ENCODE measurements around the gene ARMC2. TPM values are rescaled to one million over a fixed set of nuclear protein-coding genes. Genes with fewer than 3 reads are reported as not detected.

The ARMC2 gene
- total and polyA plus RNA-seq, 2 of the 8 experiments (the other 6 are each of a cell fraction or from before 2014, with no cell fraction given) = 1.6 to 4.4 TPM

GRCh38 chr6:108798670-108799353 is 49.4 kb upstream of the ARMC2 start (continued):
- TF ChIP-seq, protein P1, sequence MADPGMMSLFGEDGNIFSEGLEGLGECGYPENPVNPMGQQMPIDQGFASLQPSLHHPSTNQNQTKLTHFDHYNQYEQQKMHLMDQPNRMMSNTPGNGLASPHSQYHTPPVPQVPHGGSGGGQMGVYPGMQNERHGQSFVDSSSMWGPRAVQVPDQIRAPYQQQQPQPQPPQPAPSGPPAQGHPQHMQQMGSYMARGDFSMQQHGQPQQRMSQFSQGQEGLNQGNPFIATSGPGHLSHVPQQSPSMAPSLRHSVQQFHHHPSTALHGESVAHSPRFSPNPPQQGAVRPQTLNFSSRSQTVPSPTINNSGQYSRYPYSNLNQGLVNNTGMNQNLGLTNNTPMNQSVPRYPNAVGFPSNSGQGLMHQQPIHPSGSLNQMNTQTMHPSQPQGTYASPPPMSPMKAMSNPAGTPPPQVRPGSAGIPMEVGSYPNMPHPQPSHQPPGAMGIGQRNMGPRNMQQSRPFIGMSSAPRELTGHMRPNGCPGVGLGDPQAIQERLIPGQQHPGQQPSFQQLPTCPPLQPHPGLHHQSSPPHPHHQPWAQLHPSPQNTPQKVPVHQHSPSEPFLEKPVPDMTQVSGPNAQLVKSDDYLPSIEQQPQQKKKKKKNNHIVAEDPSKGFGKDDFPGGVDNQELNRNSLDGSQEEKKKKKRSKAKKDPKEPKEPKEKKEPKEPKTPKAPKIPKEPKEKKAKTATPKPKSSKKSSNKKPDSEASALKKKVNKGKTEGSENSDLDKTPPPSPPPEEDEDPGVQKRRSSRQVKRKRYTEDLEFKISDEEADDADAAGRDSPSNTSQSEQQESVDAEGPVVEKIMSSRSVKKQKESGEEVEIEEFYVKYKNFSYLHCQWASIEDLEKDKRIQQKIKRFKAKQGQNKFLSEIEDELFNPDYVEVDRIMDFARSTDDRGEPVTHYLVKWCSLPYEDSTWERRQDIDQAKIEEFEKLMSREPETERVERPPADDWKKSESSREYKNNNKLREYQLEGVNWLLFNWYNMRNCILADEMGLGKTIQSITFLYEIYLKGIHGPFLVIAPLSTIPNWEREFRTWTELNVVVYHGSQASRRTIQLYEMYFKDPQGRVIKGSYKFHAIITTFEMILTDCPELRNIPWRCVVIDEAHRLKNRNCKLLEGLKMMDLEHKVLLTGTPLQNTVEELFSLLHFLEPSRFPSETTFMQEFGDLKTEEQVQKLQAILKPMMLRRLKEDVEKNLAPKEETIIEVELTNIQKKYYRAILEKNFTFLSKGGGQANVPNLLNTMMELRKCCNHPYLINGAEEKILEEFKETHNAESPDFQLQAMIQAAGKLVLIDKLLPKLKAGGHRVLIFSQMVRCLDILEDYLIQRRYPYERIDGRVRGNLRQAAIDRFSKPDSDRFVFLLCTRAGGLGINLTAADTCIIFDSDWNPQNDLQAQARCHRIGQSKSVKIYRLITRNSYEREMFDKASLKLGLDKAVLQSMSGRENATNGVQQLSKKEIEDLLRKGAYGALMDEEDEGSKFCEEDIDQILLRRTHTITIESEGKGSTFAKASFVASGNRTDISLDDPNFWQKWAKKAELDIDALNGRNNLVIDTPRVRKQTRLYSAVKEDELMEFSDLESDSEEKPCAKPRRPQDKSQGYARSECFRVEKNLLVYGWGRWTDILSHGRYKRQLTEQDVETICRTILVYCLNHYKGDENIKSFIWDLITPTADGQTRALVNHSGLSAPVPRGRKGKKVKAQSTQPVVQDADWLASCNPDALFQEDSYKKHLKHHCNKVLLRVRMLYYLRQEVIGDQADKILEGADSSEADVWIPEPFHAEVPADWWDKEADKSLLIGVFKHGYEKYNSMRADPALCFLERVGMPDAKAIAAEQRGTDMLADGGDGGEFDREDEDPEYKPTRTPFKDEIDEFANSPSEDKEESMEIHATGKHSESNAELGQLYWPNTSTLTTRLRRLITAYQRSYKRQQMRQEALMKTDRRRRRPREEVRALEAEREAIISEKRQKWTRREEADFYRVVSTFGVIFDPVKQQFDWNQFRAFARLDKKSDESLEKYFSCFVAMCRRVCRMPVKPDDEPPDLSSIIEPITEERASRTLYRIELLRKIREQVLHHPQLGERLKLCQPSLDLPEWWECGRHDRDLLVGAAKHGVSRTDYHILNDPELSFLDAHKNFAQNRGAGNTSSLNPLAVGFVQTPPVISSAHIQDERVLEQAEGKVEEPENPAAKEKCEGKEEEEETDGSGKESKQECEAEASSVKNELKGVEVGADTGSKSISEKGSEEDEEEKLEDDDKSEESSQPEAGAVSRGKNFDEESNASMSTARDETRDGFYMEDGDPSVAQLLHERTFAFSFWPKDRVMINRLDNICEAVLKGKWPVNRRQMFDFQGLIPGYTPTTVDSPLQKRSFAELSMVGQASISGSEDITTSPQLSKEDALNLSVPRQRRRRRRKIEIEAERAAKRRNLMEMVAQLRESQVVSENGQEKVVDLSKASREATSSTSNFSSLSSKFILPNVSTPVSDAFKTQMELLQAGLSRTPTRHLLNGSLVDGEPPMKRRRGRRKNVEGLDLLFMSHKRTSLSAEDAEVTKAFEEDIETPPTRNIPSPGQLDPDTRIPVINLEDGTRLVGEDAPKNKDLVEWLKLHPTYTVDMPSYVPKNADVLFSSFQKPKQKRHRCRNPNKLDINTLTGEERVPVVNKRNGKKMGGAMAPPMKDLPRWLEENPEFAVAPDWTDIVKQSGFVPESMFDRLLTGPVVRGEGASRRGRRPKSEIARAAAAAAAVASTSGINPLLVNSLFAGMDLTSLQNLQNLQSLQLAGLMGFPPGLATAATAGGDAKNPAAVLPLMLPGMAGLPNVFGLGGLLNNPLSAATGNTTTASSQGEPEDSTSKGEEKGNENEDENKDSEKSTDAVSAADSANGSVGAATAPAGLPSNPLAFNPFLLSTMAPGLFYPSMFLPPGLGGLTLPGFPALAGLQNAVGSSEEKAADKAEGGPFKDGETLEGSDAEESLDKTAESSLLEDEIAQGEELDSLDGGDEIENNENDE (IDR thresholded peaks at IDR 0.05; ENCODE audit: insufficient replicate concordance, low read length) = no peak
- no peak for TF ChIP-seq RBBP5 (IDR thresholded peaks at IDR 0.05; ENCODE audit: borderline replicate concordance, low read depth, low read length)
- TF ChIP-seq KDM1A (IDR thresholded peaks at IDR 0.05; ENCODE audit: borderline replicate concordance, low read length) = no peak
- no peak for TF ChIP-seq FOSL1 (IDR thresholded peaks at IDR 0.05; ENCODE audit: insufficient read depth, low read depth, low read length)
- no peak for TF ChIP-seq SIRT6 (IDR thresholded peaks at IDR 0.05; ENCODE audit: low read length)
- TF ChIP-seq ZNF274 (IDR thresholded peaks at IDR 0.05; ENCODE audit: borderline replicate concordance, extremely low read depth, low read length) = no peak
- no peak for TF ChIP-seq NANOG (IDR thresholded peaks at IDR 0.05; ENCODE audit: insufficient read depth, low read depth, low read length, poor library complexity, severe bottlenecking)
- no peak for TF ChIP-seq SIX5 (IDR thresholded peaks at IDR 0.05; ENCODE audit: low read depth, low read length)
- no peak for TF ChIP-seq SAP30 (IDR thresholded peaks at IDR 0.05; ENCODE audit: insufficient read depth, insufficient replicate concordance, low read length)
- TF ChIP-seq TBP (IDR thresholded peaks at IDR 0.05; ENCODE audit: low read depth, low read length) = no peak
- no peak for TF ChIP-seq RFX5 (IDR thresholded peaks at IDR 0.05; ENCODE audit: borderline replicate concordance, low read depth, low read length)

Data from H1 (cell line).